Epithelial cell of prostate (primary cell): ENCODE measurements around the gene TSPOAP1.

Source experiments
- DNase-seq: peaks from one replicate; pipeline ENCODE4 v3.0.0-alpha.2; 2011; ENCODE audit warnings: low read depth, low spot score
- H3K27ac ChIP-seq: fragments of 450-650 bp; 2 replicates; pipeline ENCODE4 v1.5.1; 2017; ENCODE audit warnings: mild to moderate bottlenecking

TSPOAP1 gene

GRCh38 chr17:58330997-58331814 lies 2.6 kb upstream of the TSPOAP1 start:
- no peak overlapping the region for H3K27ac ChIP-seq

GRCh38 chr17:58330538-58330996 lies 2.0 kb upstream of the TSPOAP1 start:
- no peak overlapping the region for H3K27ac ChIP-seq
- no peak for DNase-seq

More at GRCh38 chr17:58330997-58331814, 2.6 kb upstream of the TSPOAP1 start:
- DNase-seq, result no peak

GRCh38 chr17:58329810-58330537 lies 1.4 kb upstream of the TSPOAP1 start:
- no peak overlapping the region for H3K27ac ChIP-seq
- DNase-seq, result no peak

GRCh38 chr17:58329035-58329809 lies 627 bp upstream of the TSPOAP1 start:
- H3K27ac ChIP-seq, result no peak overlapping the region

GRCh38 chr17:58327363-58328194 lies 1.0 kb downstream of the TSPOAP1 start:
- no peak for DNase-seq
- H3K27ac ChIP-seq, result no peak overlapping the region

More at GRCh38 chr17:58329035-58329809, 627 bp upstream of the TSPOAP1 start:
- no peak for DNase-seq

- no peak overlapping the region for H3K27ac ChIP-seq
Measured at GRCh38 chr17:58326609-58327362, 1.8 kb downstream of the TSPOAP1 start.

GRCh38 chr17:58325976-58326468 lies 2.6 kb downstream of the TSPOAP1 start:
- no peak for DNase-seq
- no peak overlapping the region for H3K27ac ChIP-seq

More at GRCh38 chr17:58326609-58327362, 1.8 kb downstream of the TSPOAP1 start:
- DNase-seq, result no peak

GRCh38 chr17:58325289-58325726 lies 3.3 kb downstream of the TSPOAP1 start:
- no peak overlapping the region for H3K27ac ChIP-seq
- no peak for DNase-seq

GRCh38 chr17:58324409-58325288 lies 3.9 kb downstream of the TSPOAP1 start:
- DNase-seq, result no peak
- H3K27ac ChIP-seq, result no peak overlapping the region

- H3K27ac ChIP-seq, result no peak overlapping the region
- no peak for DNase-seq
Measured at GRCh38 chr17:58324056-58324408, 4.6 kb downstream of the TSPOAP1 start.

GRCh38 chr17:58323366-58324055 lies 5.1 kb downstream of the TSPOAP1 start:
- no peak overlapping the region for H3K27ac ChIP-seq
- DNase-seq, result no peak

- no peak overlapping the region for H3K27ac ChIP-seq
- no peak for DNase-seq
Measured at GRCh38 chr17:58322581-58323185, 5.9 kb downstream of the TSPOAP1 start.

GRCh38 chr17:58321571-58322525 lies 6.7 kb downstream of the TSPOAP1 start:
- no peak overlapping the region for H3K27ac ChIP-seq
- no peak for DNase-seq

GRCh38 chr17:58320570-58321323 lies 7.8 kb downstream of the TSPOAP1 start:
- no peak overlapping the region for H3K27ac ChIP-seq
- no peak for DNase-seq

- no peak overlapping the region for H3K27ac ChIP-seq
- no peak for DNase-seq
Measured at GRCh38 chr17:58320163-58320558, 8.4 kb downstream of the TSPOAP1 start.
